H9 (cell line): ENCODE results near the gene DPH3. TPM values are rescaled to one million over a fixed set of nuclear protein-coding genes. Genes with fewer than 3 reads are reported as not detected.

Experiments
- DNase-seq: peaks from one replicate; pipeline ENCODE4 v3.0.0-alpha.2; 2017
- H2AFZ ChIP-seq: one replicate; pipeline ENCODE4 v1.6.1; 2013; ENCODE audit warnings: mild to moderate bottlenecking, low read length, control low read depth, moderate library complexity
- H2AK5ac ChIP-seq: 2 replicates; pipeline ENCODE4 v1.6.1; 2013; ENCODE audit warnings: low read length, control low read depth, mixed read lengths; ENCODE audit not compliant: insufficient read length
- H2BK120ac ChIP-seq: one replicate; pipeline ENCODE4 v1.6.1; 2013; ENCODE audit warnings: low read depth, mild to moderate bottlenecking, low read length, control low read depth, inconsistent platforms; ENCODE audit not compliant: poor library complexity, severe bottlenecking
- H2BK12ac ChIP-seq: 2 replicates; pipeline ENCODE4 v1.6.1; 2013; ENCODE audit warnings: low read length, control low read depth, mixed read lengths, low read depth; ENCODE audit not compliant: insufficient read length
- H2BK15ac ChIP-seq: 2 replicates; pipeline ENCODE4 v1.6.1; 2013; ENCODE audit warnings: low read depth, low read length, control low read depth
- H2BK20ac ChIP-seq: one replicate; pipeline ENCODE4 v1.6.1; 2013; ENCODE audit warnings: low read depth, mild to moderate bottlenecking, low read length, control low read depth, inconsistent platforms; ENCODE audit not compliant: poor library complexity, severe bottlenecking
- H2BK5ac ChIP-seq: 2 replicates; pipeline ENCODE4 v1.6.1; 2013; ENCODE audit warnings: low read length, control low read depth, mixed read lengths; ENCODE audit not compliant: insufficient read length
- H3K14ac ChIP-seq: 2 replicates; pipeline ENCODE4 v1.6.1; 2013; ENCODE audit warnings: low read length, control low read depth; ENCODE audit not compliant: insufficient read depth
- H3K18ac ChIP-seq: 2 replicates; pipeline ENCODE4 v1.6.1; 2013; ENCODE audit warnings: low read depth, mild to moderate bottlenecking, mixed read lengths, low read length, control low read depth; ENCODE audit not compliant: insufficient read length
- H3K23ac ChIP-seq: 2 replicates; pipeline ENCODE4 v1.6.1; 2013; ENCODE audit warnings: low read length, control low read depth, mixed read lengths, low read depth; ENCODE audit not compliant: insufficient read length
- H3K23me2 ChIP-seq: 2 replicates; pipeline ENCODE4 v1.6.1; 2013; ENCODE audit warnings: low read depth, mild to moderate bottlenecking, mixed read lengths, low read length, control low read depth; ENCODE audit not compliant: insufficient read length, poor library complexity, severe bottlenecking
- H3K27ac ChIP-seq: 2 replicates; pipeline ENCODE4 v1.5.1; 2013; ENCODE audit warnings: low read length, control low read depth, mixed read lengths, low read depth; ENCODE audit not compliant: insufficient read length
- H3K27me3 ChIP-seq: 2 replicates; pipeline ENCODE4 v1.6.1; 2013; ENCODE audit warnings: low read length, control low read depth, inconsistent platforms; ENCODE audit not compliant: insufficient read depth
- H3K4ac ChIP-seq: 2 replicates; pipeline ENCODE4 v1.6.1; 2013; ENCODE audit warnings: low read depth, mild to moderate bottlenecking, control low read depth, inconsistent platforms, low read length, moderate library complexity
- H3K4me1 ChIP-seq: 2 replicates; pipeline ENCODE4 v1.6.1; 2013; ENCODE audit warnings: low read length, control low read depth, inconsistent platforms; ENCODE audit not compliant: insufficient read depth
- H3K4me2 ChIP-seq: 2 replicates; pipeline ENCODE4 v1.6.1; 2013; ENCODE audit warnings: low read length, control low read depth, mixed read lengths; ENCODE audit not compliant: insufficient read length, insufficient read depth
- H3K56ac ChIP-seq: 2 replicates; pipeline ENCODE4 v1.6.1; 2013; ENCODE audit warnings: low read depth, mild to moderate bottlenecking, mixed read lengths, low read length, control low read depth; ENCODE audit not compliant: insufficient read length
- H3K79me1 ChIP-seq: 2 replicates; pipeline ENCODE4 v1.6.1; 2013; ENCODE audit warnings: low read depth, mild to moderate bottlenecking, moderate library complexity, low read length, control low read depth, inconsistent platforms; ENCODE audit not compliant: insufficient read depth, poor library complexity, severe bottlenecking
- H3K79me2 ChIP-seq: 2 replicates; pipeline ENCODE4 v1.6.1; 2013; ENCODE audit warnings: low read length, control low read depth, inconsistent platforms; ENCODE audit not compliant: insufficient read depth
- H3K9ac ChIP-seq: 2 replicates; pipeline ENCODE4 v1.6.1; 2013; ENCODE audit warnings: low read length, control low read depth, mixed read lengths; ENCODE audit not compliant: insufficient read length; ENCODE audit errors: extremely low read depth
- H3K9me3 ChIP-seq: one replicate; pipeline ENCODE4 v1.6.1; 2013; ENCODE audit warnings: low read depth, low read length, inconsistent platforms; ENCODE audit not compliant: control insufficient read depth
- H3T11ph ChIP-seq: one replicate; pipeline ENCODE4 v1.6.1; 2013; ENCODE audit warnings: mild to moderate bottlenecking, low read length, control low read depth, inconsistent platforms
- H4K20me1 ChIP-seq: one replicate; pipeline ENCODE4 v1.6.1; 2013; ENCODE audit not compliant: control insufficient read depth, insufficient read length, insufficient read depth
- H4K5ac ChIP-seq: 2 replicates; pipeline ENCODE4 v1.6.1; 2013; ENCODE audit warnings: low read depth, mild to moderate bottlenecking, mixed read lengths, low read length, control low read depth; ENCODE audit not compliant: insufficient read length
- H4K8ac ChIP-seq: replicated peaks from 2 replicates; pipeline ENCODE4 v1.6.1; 2013; ENCODE audit warnings: low read length, control low read depth, mixed read lengths, low read depth; ENCODE audit not compliant: insufficient read length
- H4K91ac ChIP-seq: 2 replicates; pipeline ENCODE4 v1.6.1; 2013; ENCODE audit warnings: low read depth, mild to moderate bottlenecking, moderate library complexity, mixed read lengths, low read length, control low read depth; ENCODE audit not compliant: insufficient read length
- H3K27ac Mint-ChIP-seq, 3 experiments: 2 replicates in 2 of 3; 3 replicates in 1 of 3; pipeline ENCODE4 v1.8.0; 2020 to 2021; ENCODE audit warnings: mixed read lengths in 3 of 3, mild to moderate bottlenecking in 1 of 3, moderate library complexity in 1 of 3
- H3K27me3 Mint-ChIP-seq: 2 replicates; pipeline ENCODE4 v1.8.0; 2021; ENCODE audit warnings: low read depth, mild to moderate bottlenecking, moderate library complexity, mixed read lengths
- H3K36me3 Mint-ChIP-seq, 3 experiments: 2 replicates in 2 of 3; 3 replicates in 1 of 3; pipeline ENCODE4 v1.8.0; 2020 to 2021; ENCODE audit warnings: low read depth in 3 of 3, mixed read lengths in 3 of 3; ENCODE audit not compliant: insufficient read depth in 1 of 3
- H3K4me1 Mint-ChIP-seq, 2 experiments: 2 replicates each; pipeline ENCODE4 v1.8.0; 2020; ENCODE audit warnings: mixed read lengths in 2 of 2
- H3K4me3 Mint-ChIP-seq, 2 experiments: 2 replicates in 1 of 2; 3 replicates in 1 of 2; pipeline ENCODE4 v1.8.0; 2020 to 2021; ENCODE audit warnings: mild to moderate bottlenecking in 2 of 2, mixed read lengths in 2 of 2, moderate library complexity in 1 of 2
- H3K9me3 Mint-ChIP-seq, 2 experiments: 2 replicates in 1 of 2; 3 replicates in 1 of 2; pipeline ENCODE4 v1.8.0; 2020; ENCODE audit warnings: mild to moderate bottlenecking in 2 of 2, mixed read lengths in 2 of 2, moderate library complexity in 1 of 2
- WGBS: extraction: QIAGEN DNeasy Blood & Tissue Kit; methylation state at CpG from one replicate; pipeline ENCODE4 v1.1.7; 2013; ENCODE audit warnings: missing lambda C conversion rate, low lambda C conversion rate, mixed read lengths; ENCODE audit not compliant: insufficient read length; ENCODE audit errors: extremely low coverage; 5-methylcytosine and 5-hydroxymethylcytosine counted together
- total RNA-seq: library from RNA; stranded (reverse); gene quantifications from 2 replicates; pipeline ENCODE4 v1.2.1, GENCODE V29; 2021
- TF ChIP-seq, protein P1 (sequence below): fragments of 200-600 bp; sonication (generic); conservative IDR thresholded peaks from 3 replicates; pipeline ENCODE4 v1.8.0; 2021; ENCODE audit warnings: antibody characterized with exemption, mild to moderate bottlenecking

DPH3 gene
- total RNA-seq, 1 experiment from 2014 or later, result 36.2 TPM

- no peak overlapping the region for H2AFZ ChIP-seq
- Mint-ChIP-seq H3K9me3 (no peaks in the 10 kb centered on the region), H3K27me3 (peaks cover 4% of the 10 kb centered on the region), H3K4me1 (no peaks in the 10 kb centered on the region), H3K36me3 (no peaks in the 10 kb centered on the region), H3K27ac (no peak overlapping the region), H3K4me3 (no peak overlapping the region)
- no peak overlapping the region for H2BK12ac ChIP-seq
- TF ChIP-seq, protein P1, sequence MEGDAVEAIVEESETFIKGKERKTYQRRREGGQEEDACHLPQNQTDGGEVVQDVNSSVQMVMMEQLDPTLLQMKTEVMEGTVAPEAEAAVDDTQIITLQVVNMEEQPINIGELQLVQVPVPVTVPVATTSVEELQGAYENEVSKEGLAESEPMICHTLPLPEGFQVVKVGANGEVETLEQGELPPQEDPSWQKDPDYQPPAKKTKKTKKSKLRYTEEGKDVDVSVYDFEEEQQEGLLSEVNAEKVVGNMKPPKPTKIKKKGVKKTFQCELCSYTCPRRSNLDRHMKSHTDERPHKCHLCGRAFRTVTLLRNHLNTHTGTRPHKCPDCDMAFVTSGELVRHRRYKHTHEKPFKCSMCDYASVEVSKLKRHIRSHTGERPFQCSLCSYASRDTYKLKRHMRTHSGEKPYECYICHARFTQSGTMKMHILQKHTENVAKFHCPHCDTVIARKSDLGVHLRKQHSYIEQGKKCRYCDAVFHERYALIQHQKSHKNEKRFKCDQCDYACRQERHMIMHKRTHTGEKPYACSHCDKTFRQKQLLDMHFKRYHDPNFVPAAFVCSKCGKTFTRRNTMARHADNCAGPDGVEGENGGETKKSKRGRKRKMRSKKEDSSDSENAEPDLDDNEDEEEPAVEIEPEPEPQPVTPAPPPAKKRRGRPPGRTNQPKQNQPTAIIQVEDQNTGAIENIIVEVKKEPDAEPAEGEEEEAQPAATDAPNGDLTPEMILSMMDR, result no peak
- no peak overlapping the region for H3T11ph ChIP-seq
- H2BK20ac ChIP-seq, result no peak overlapping the region
- no peak overlapping the region for H3K4me2 ChIP-seq
- no peaks in the 10 kb centered on the region for H3K79me1 ChIP-seq
- H2BK5ac ChIP-seq, result no peak overlapping the region
- H3K4ac ChIP-seq, result no peak overlapping the region
- no peak overlapping the region for H2BK120ac ChIP-seq
- no peak overlapping the region for H2AK5ac ChIP-seq
- DNase-seq, result no peak
- no peak overlapping the region for H2BK15ac ChIP-seq
- no peaks in the 10 kb centered on the region for H4K20me1 ChIP-seq
- H3K23me2 ChIP-seq, result no peaks in the 10 kb centered on the region
- no peak overlapping the region for H3K18ac ChIP-seq
- no peak overlapping the region for H3K23ac ChIP-seq
- no peaks in the 10 kb centered on the region for H3K27me3 ChIP-seq
- H3K9ac ChIP-seq, result no peak overlapping the region
- H4K8ac ChIP-seq, result no peak overlapping the region
- no peak overlapping the region for H3K27ac ChIP-seq
- H3K56ac ChIP-seq, result no peak overlapping the region
- no peaks in the 10 kb centered on the region for H3K4me1 ChIP-seq
- H4K5ac ChIP-seq, result no peak overlapping the region
- H4K91ac ChIP-seq, result no peak overlapping the region
- no peak overlapping the region for H3K14ac ChIP-seq
- WGBS, result no CpG with 5 or more reads among the region's 3 CpGs
- no peaks in the 10 kb centered on the region for H3K9me3 ChIP-seq
- 0 out of 2 replicates have a peak, but pooled peaks cover 2% of the 10 kb centered on the region for H3K79me2 ChIP-seq
These were observed 25.5 kb downstream of the DPH3 start for GRCh38 chr3:16239086-16239770.
